B cell (primary cell): ENCODE measurements around the gene GATA6. TPM values are rescaled to one million over a fixed set of nuclear protein-coding genes. Genes with fewer than 3 reads are reported as not detected.
A peak's percentile ranks its signal among the peaks of the same experiment; 100 is the strongest.

Experiments used
- ATAC-seq: fragments of 200-7000 bp; cut with Tn5 transposase; one replicate; pipeline ENCODE4 v1.10.0; 2021; ENCODE audit warnings: low read depth, mild to moderate bottlenecking, moderate number of reproducible peaks, moderate library complexity
- CTCF ChIA-PET: fragments of 350-600 bp; sonication (Branson Sonifier 250); formaldehyde crosslinking; loops from one replicate; lab custom pipeline; 2021; ENCODE audit warnings: antibody characterized with exemption, inconsistent platforms; lab: Charles Lee
- POLR2A ChIA-PET: fragments of 350-600 bp; sonication (Branson Sonifier 250); formaldehyde crosslinking; loops from one replicate; lab custom pipeline; 2021; ENCODE audit warnings: antibody characterized with exemption; lab: Charles Lee
- DNase-seq: peaks from one replicate; pipeline ENCODE4 v3.0.0; 2013
- H2AFZ ChIP-seq: 2 replicates; pipeline ENCODE4 v1.6.1; 2012; ENCODE audit warnings: mild to moderate bottlenecking, low read depth, low read length; ENCODE audit not compliant: insufficient read depth, poor library complexity, severe bottlenecking
- H3K27ac ChIP-seq, 2 donors: 1 replicate in 1 of 2; 2 replicates in 1 of 2; pipeline ENCODE4 v1.5.1; 2012 to 2013; ENCODE audit warnings: low read length in 2 of 2, mild to moderate bottlenecking in 2 of 2, moderate library complexity in 1 of 2
- H3K27me3 ChIP-seq, 4 experiments: fragments of 200-600 bp in 1 of 4; sonication (generic) in 1 of 4; replicated peaks in 1 of 4; 1 replicate in 2 of 4; 2 replicates in 2 of 4; pipeline versions ENCODE4 v1.6.1 to v1.7.0; 2013 to 2016; ENCODE audit warnings: low read length in 3 of 4, mild to moderate bottlenecking in 2 of 4, mixed read lengths in 1 of 4, moderate library complexity in 1 of 4; ENCODE audit not compliant: insufficient read depth in 4 of 4, control insufficient read depth in 3 of 4; ENCODE audit errors: control extremely low read depth in 1 of 4
- H3K36me3 ChIP-seq, 2 experiments: replicated peaks in 1 of 2; 1 replicate in 1 of 2; 2 replicates in 1 of 2; pipeline versions ENCODE4 v1.6.1 to v1.7.1; 2013; ENCODE audit warnings: low read length in 1 of 2; ENCODE audit not compliant: insufficient read depth in 2 of 2, control insufficient read depth in 1 of 2; ENCODE audit errors: control extremely low read depth in 1 of 2, extremely low read depth in 1 of 2
- H3K4me1 ChIP-seq, 2 donors: fragments of 200-600 bp in 1 of 2; sonication (generic) in 1 of 2; 1 replicate in 1 of 2; 2 replicates in 1 of 2; pipeline versions ENCODE4 v1.5.1 to v1.6.1; 2013 to 2017; ENCODE audit warnings: low read length in 2 of 2; ENCODE audit not compliant: control insufficient read depth in 2 of 2, insufficient read depth in 2 of 2
- H3K4me2 ChIP-seq: replicated peaks from 2 replicates; pipeline ENCODE3; 2012; ENCODE audit warnings: mild to moderate bottlenecking, low read depth, low read length; ENCODE audit not compliant: poor library complexity, severe bottlenecking
- H3K4me3 ChIP-seq, 5 experiments: fragments of 200-600 bp in 1 of 5; sonication (generic) in 1 of 5; 1 replicate in 3 of 5; 2 replicates in 2 of 5; pipeline versions ENCODE4 v1.5.1 to v1.7.0; 2011 to 2016; ENCODE audit warnings: low read length in 4 of 5, mild to moderate bottlenecking in 4 of 5, low read depth in 2 of 5, control low read depth in 1 of 5, moderate library complexity in 1 of 5; ENCODE audit not compliant: insufficient read depth in 1 of 5; ENCODE audit errors: control extremely low read depth in 1 of 5, extremely low read depth in 1 of 5
- H3K79me2 ChIP-seq: fragments of 200-600 bp; sonication (generic); one replicate; pipeline ENCODE4 v1.6.0; 2016; ENCODE audit warnings: low read length; ENCODE audit not compliant: control insufficient read depth, insufficient read depth
- H3K9ac ChIP-seq: fragments of 200-600 bp; sonication (generic); 2 replicates; pipeline ENCODE4 v1.6.1; 2017; ENCODE audit warnings: mild to moderate bottlenecking, low read length, moderate library complexity
- H3K9me3 ChIP-seq, 3 donors: one replicate each; pipeline versions ENCODE4 v1.6.1 to v1.7.1; 2013; ENCODE audit warnings: low read length in 2 of 3; ENCODE audit not compliant: control insufficient read depth in 2 of 3, insufficient read depth in 1 of 3; ENCODE audit errors: control extremely low read depth in 1 of 3
- H4K20me1 ChIP-seq: 2 replicates; pipeline ENCODE4 v1.6.0; 2012; ENCODE audit warnings: mild to moderate bottlenecking, low read length; ENCODE audit not compliant: insufficient read depth, control insufficient read depth, poor library complexity, severe bottlenecking
- H3K27ac Mint-ChIP-seq: one replicate; pipeline ENCODE4 v1.8.0; 2021; ENCODE audit warnings: mixed read lengths
- H3K27me3 Mint-ChIP-seq: one replicate; pipeline ENCODE4 v1.8.0; 2021; ENCODE audit warnings: mixed read lengths
- H3K4me1 Mint-ChIP-seq: one replicate; pipeline ENCODE4 v1.8.0; 2021; ENCODE audit warnings: mixed read lengths
- H3K4me3 Mint-ChIP-seq: one replicate; pipeline ENCODE4 v1.8.0; 2021; ENCODE audit warnings: mixed read lengths
- H3K9me3 Mint-ChIP-seq: one replicate; pipeline ENCODE4 v1.8.0; 2022; ENCODE audit warnings: mixed read lengths; ENCODE audit not compliant: insufficient read depth
- CTCF ChIP-seq: fragments of 200-600 bp; IDR thresholded peaks from one replicate; pipeline ENCODE4 v1.8.0; 2022; ENCODE audit warnings: antibody characterized with exemption, mild to moderate bottlenecking
- EZH2 ChIP-seq: IDR thresholded peaks from 2 replicates; pipeline ENCODE4 v1.6.1; 2012; ENCODE audit warnings: borderline replicate concordance, low read depth, mild to moderate bottlenecking, moderate library complexity, low read length; ENCODE audit not compliant: insufficient read depth, poor library complexity, severe bottlenecking
- WGBS: methylation state at CpG from one replicate; pipeline ENCODE4 v1.1.5; 2013; ENCODE audit warnings: missing lambda C conversion rate; ENCODE audit not compliant: insufficient coverage; 5-methylcytosine and 5-hydroxymethylcytosine counted together
- intact Hi-C: fragments of 100-400 bp; cut with micrococcal nuclease; formaldehyde crosslinking; loops from one replicate; pipeline ENCODE4 v1.10.0; 2022
- polyA plus RNA-seq: library from polyadenylated mRNA; depleted of rRNA; stranded (reverse); fragments of >200 nt; gene quantifications from 2 replicates; pipeline ENCODE4 v1.2.3, GENCODE V29; 2012
- total RNA-seq, 2 donors: library from RNA; stranded (reverse); fragments of 120-200 nt in 1 of 2; gene quantifications; 1 replicate in 1 of 2; 2 replicates in 1 of 2; pipeline versions ENCODE4 v1.2.3 to v1.2.4, GENCODE V29; 2013 to 2022

The GATA6 gene
- total and polyA plus RNA-seq, 2 donors (not counting 1 experiment from before 2014, with no cell fraction given), result not detected

GRCh38 chr18:22171258-22172119 is 2.1 kb downstream of the GATA6 start:
- intact Hi-C loops, result no loop called here
- no peaks in the 10 kb centered on the region for H4K20me1 ChIP-seq
- H3K4me3 ChIP-seq, result no peak overlapping the region
- no peaks in the 10 kb centered on the region for H3K79me2 ChIP-seq
- ATAC-seq (no peak), DNase-seq (no peak)
- ChIA-PET CTCF (no interaction called here), POLR2A (no interaction called here)
- H3K36me3 ChIP-seq, result no peaks in the 10 kb centered on the region
- 11% methylated on average over 117 of the region's 120 CpGs for WGBS
- H3K9me3 ChIP-seq, result peaks cover 0 to 17% (median 0%) of the 10 kb centered on the region in 3 donors
- H3K27me3 ChIP-seq, result peaks cover 0 to 70% (median 23%) of the 10 kb centered on the region in 4 experiments
- H3K27me3 Mint-ChIP-seq, result peaks cover 65% of the 10 kb centered on the region
- H3K27ac ChIP-seq, result no peak overlapping the region
- H3K27ac Mint-ChIP-seq, result no peak overlapping the region
- H2AFZ ChIP-seq, result peak overlapping the region; percentile 49
- H3K4me1 ChIP-seq, result peaks cover 13 to 16% of the 10 kb centered on the region in 2 donors
- peaks cover 26% of the 10 kb centered on the region for H3K4me1 Mint-ChIP-seq
- H3K4me3 Mint-ChIP-seq, result peak overlapping the region; percentile 79
- no peak for TF ChIP-seq EZH2
- no peak for TF ChIP-seq CTCF
- peak overlapping the region; percentile 67 for H3K4me2 ChIP-seq
- no peaks in the 10 kb centered on the region for H3K9me3 Mint-ChIP-seq
- H3K9ac ChIP-seq, result no peak overlapping the region

GRCh38 chr18:22172120-22172582 is 2.8 kb downstream of the GATA6 start:
- H3K27ac Mint-ChIP-seq, result no peak overlapping the region
- H2AFZ ChIP-seq, result no peak overlapping the region
- peaks cover 0 to 11% (median 0%) of the 10 kb centered on the region in 3 donors for H3K9me3 ChIP-seq
- no peaks in the 10 kb centered on the region for H3K36me3 ChIP-seq
- WGBS, result 49% methylated on average over 33 of the region's 34 CpGs
- H3K27me3 ChIP-seq, result peaks cover 0 to 65% (median 19%) of the 10 kb centered on the region in 4 experiments
- no peaks in the 10 kb centered on the region for H4K20me1 ChIP-seq
- peaks cover 60% of the 10 kb centered on the region for H3K27me3 Mint-ChIP-seq
- no peak overlapping the region for H3K4me3 ChIP-seq
- DNase-seq (no peak), ATAC-seq (no peak)
- H3K4me3 Mint-ChIP-seq, result no peak overlapping the region
- TF ChIP-seq EZH2 (no peak), CTCF (no peak)
- no peak overlapping the region for H3K4me2 ChIP-seq
- H3K79me2 ChIP-seq, result no peaks in the 10 kb centered on the region
- ChIA-PET POLR2A (no interaction called here), CTCF (no interaction called here)
- intact Hi-C loops, result no loop called here
- no peak overlapping the region for H3K27ac ChIP-seq
- H3K9me3 Mint-ChIP-seq, result no peaks in the 10 kb centered on the region
- H3K4me1 Mint-ChIP-seq, result peaks cover 26% of the 10 kb centered on the region
- no peak overlapping the region for H3K9ac ChIP-seq
- peaks cover 13 to 16% of the 10 kb centered on the region in 2 donors for H3K4me1 ChIP-seq
